GM12873 (cell line): ENCODE results near the gene FER.

ENCODE experiments used
- TF ChIP-seq, protein P1 (sequence below): IDR thresholded peaks from 2 replicates; pipeline ENCODE4 v1.5.1; 2012; ENCODE audit warnings: low read depth, mild to moderate bottlenecking, moderate library complexity, low read length, control low read depth; ENCODE audit not compliant: insufficient read depth; ENCODE audit errors: missing control alignments

FER gene

DNA sequence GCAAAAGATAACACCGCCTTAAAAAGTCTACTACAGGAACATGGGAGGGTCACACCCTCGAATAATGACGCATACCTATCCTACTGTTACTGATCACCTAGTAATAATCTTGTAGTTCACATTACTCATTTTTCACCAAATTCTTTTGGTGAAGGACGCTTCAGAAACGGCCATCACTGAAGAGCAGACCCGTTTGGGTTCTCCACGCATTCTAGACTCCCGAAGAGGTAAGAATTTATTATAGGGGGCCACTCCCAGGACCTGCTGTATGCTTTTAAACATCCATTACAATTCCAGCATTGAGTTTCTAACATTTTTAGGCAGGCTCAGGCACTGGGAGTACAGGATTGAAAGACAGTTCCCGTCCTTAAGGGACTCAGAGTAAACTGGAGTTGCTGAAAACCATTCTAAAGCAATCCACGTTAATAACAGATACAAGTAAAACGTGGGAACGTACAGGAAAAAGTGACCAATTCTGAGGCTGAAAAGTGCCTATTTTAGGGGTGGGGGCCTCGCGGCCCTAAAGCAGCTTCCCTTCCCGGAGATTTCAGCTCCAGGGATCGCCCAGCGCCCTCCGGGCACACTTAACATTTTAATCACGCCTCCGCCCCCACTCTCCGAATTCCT lies at the start of gene FER:
FER (plus strand) TSS at position 124 of the 627 bp plus-strand sequence. CDS start 50,286 bp downstream, outside the sequence.
- TF ChIP-seq, protein P1, sequence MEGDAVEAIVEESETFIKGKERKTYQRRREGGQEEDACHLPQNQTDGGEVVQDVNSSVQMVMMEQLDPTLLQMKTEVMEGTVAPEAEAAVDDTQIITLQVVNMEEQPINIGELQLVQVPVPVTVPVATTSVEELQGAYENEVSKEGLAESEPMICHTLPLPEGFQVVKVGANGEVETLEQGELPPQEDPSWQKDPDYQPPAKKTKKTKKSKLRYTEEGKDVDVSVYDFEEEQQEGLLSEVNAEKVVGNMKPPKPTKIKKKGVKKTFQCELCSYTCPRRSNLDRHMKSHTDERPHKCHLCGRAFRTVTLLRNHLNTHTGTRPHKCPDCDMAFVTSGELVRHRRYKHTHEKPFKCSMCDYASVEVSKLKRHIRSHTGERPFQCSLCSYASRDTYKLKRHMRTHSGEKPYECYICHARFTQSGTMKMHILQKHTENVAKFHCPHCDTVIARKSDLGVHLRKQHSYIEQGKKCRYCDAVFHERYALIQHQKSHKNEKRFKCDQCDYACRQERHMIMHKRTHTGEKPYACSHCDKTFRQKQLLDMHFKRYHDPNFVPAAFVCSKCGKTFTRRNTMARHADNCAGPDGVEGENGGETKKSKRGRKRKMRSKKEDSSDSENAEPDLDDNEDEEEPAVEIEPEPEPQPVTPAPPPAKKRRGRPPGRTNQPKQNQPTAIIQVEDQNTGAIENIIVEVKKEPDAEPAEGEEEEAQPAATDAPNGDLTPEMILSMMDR: no peak

DNA sequence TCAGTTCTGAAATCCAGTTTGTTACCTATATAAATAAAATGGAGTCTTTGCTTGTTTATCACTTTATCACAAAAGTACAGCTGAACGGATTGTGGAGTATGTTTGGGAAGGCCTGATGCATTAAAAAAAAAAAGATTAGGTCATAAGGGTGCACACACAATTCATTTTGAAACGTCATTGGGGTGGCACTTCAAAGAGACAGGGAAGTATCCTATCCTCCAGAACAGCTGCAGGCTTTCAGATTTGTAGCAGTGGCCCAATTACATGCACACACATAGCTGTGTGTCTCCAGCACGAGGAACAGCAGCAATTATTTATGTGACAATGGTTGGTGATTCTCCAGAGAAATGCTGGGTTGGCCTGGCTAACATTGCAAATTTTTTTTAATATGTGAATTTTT lies 46.8 kb upstream of the FER start:
- TF ChIP-seq, protein P1: no peak

DNA sequence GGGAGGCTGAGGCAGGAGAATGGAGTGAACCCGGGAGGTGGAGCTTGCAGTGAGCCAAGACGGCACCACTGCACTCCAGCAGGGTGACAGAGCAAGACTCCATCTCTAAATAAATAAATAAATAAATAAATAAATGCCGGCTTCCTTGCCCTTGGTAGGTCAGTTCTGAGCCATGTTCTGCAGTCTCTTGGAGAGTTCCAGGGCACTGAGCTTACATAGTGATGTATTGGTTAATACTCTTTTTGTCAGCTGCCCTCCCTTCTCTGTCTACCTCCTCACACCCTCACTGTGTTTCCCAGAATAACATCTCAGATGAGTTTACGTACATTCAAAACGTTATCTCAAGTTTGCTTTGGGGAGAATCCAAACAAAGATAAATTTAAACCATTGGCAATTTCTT lies 45.2 kb upstream of the FER start:
- TF ChIP-seq, protein P1: no peak

DNA sequence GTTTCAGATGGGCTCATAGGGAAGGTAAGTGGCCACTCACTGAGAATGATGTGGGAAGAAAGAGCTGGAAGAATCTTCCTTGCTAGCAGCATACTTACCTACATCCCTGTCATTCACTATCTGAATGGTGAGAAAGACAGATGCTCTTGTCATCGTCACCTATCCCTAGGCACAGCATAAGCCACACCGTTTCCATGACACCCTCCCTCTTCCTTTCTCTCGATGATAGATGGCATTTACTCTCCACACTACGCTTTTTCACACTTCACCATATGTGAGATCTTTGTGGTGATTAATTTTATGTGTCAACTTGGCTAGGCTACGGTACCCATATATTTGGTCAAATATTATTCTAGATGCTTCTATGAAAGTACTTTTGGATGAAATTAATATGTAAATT lies 44.4 kb upstream of the FER start:
- TF ChIP-seq, protein P1: no peak

DNA sequence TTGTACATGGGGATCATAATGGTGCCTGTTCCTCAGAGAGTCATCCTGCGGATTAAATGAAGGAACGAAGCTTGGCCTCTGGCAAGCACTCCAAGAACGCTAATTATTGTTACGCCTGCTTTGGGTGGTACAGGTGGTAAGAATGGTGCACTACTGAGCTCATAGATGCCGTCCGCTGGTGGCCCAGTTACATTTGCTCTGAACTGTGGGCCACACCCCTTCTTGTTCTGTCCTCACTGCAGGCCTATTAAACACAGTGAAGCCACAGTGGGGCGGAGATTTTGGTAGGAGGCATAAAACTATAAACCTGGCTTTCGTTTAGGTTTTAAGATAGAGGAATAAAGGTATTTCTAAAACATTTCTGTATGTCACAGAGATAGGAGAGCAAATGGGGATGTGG lies 40.6 kb upstream of the FER start:
- TF ChIP-seq, protein P1: no peak

DNA sequence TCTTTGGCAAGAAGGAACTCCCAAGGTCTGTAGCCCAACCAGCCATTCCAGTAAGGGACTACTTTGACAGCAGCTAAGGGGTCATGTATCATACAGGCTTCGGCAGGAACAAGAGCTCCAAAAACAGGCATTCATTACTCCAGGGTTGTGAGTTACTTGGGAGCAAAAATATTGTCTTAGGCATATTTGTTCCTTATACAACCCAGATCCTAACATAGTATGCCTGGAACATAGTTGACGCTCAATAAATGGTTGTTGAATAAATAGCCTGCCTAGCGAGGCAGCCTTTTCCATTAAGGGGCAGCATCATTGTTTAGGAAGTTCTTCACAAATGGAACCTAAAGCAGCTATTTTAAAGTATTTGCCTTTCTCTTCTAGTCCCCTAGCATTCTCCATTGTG lies 35.8 kb upstream of the FER start:
- TF ChIP-seq, protein P1: no peak

DNA sequence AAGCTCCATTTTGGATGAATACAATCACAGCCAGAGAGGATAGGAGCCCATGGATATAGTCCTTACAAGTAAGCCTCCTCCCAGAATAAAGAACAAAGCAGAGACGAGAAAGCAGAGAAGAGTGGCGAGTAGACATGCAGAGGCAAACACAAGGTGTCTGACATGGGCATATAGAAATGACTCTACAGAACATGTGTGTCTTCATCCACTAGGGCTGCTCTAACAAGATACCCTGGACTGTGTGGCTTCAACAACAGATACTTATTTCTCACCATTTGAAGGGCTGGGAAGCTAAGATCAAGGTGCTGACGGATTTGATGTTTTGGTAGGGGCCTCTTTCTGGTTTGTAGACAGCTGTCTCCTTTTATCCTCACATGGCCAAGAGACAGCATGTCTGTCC lies 32.3 kb upstream of the FER start:
- TF ChIP-seq, protein P1: peak; percentile 5

DNA sequence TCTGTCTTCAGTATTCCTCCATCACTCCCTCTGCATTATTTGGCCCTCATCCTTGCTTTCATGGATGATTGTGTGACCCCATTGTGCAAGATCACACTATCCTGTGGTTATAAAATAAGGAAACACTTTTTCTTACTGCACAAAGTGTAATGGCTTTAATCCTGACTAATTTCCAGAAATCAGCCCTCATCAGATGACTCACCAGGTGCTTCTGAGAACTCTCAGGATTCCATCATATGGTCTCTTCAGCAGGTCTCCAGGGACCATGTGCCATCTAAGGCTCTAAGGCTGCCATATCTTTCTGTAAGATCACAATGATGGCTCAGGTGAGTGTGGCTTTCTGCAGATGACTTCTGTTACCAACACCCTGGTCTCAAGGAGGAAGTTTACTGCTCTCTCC lies 27.3 kb upstream of the FER start:
- TF ChIP-seq, protein P1: no peak
